Ascending aorta (tissue), 2 donors: ENCODE measurements around the gene COA3. TPM values are rescaled to one million over a fixed set of nuclear protein-coding genes. Genes with fewer than 3 reads are reported as not detected.
A peak's percentile ranks its signal among the peaks of the same experiment; 100 is the strongest.
"Not testable (repeated sequence)": the region's sequence is repeated elsewhere in the genome, so short reads cannot be mapped to it uniquely, and the experiment has no call there.

Experiments used
- DNase-seq, 2 donors: peaks; one replicate each; pipeline ENCODE4 v3.0.0-alpha.2; 2019; ENCODE audit warnings: low spot score in 2 of 2
- H3K27ac ChIP-seq, 2 donors: fragments of 200-600 bp; sonication (generic); one replicate each; pipeline ENCODE4 v1.5.1; 2016 to 2017; ENCODE audit warnings: mild to moderate bottlenecking in 1 of 2
- H3K27me3 ChIP-seq: fragments of 200-600 bp; sonication (generic); one replicate; pipeline ENCODE4 v1.5.1; 2017
- H3K36me3 ChIP-seq, 2 donors: fragments of 200-600 bp; sonication (generic); one replicate each; pipeline ENCODE4 v1.5.1; 2016
- H3K4me1 ChIP-seq, 2 donors: fragments of 200-600 bp; sonication (generic); one replicate each; pipeline ENCODE4 v1.5.1; 2016 to 2017; ENCODE audit warnings: mild to moderate bottlenecking in 1 of 2
- H3K4me3 ChIP-seq, 2 donors: fragments of 200-600 bp; sonication (generic); one replicate each; pipeline ENCODE4 v1.5.1; 2016 to 2017; ENCODE audit warnings: mild to moderate bottlenecking in 1 of 2
- H3K9me3 ChIP-seq, 2 donors: fragments of 200-600 bp; sonication (generic); one replicate each; pipeline ENCODE4 v1.5.1; 2016
- intact Hi-C: fragments of 100-400 bp; cut with DNase I; formaldehyde crosslinking; loops from one replicate; pipeline ENCODE4 v1.15.1; 2023
- total RNA-seq: library from RNA; depleted of rRNA; stranded (reverse); fragments of >200 nt; gene quantifications from one replicate; pipeline ENCODE4 v1.1.0, GENCODE V29; 2016
- TF ChIP-seq, protein P1 (sequence below), 3 experiments: fragments of 200-600 bp in 2 of 3; fragments of 450-650 bp in 1 of 3; sonication (generic) in 2 of 3; IDR thresholded peaks; one replicate each; pipeline ENCODE4 v1.5.1; 2016 to 2019; ENCODE audit warnings: antibody characterized with exemption in 3 of 3, mild to moderate bottlenecking in 1 of 3, moderate library complexity in 1 of 3

COA3 gene
- total RNA-seq, 1 donor from 2014 or later = 9.8 TPM

GRCh38 chr17:42773290-42774035 lies 25.0 kb downstream of the COA3 start, which contains the start of gene VPS25:
Gene VPS25 (plus strand): TSS chr17:42773449. CDS start chr17:42773476, 27 bp downstream.
- peaks cover 4 to 5% of the 10 kb centered on the region in 2 donors for H3K4me1 ChIP-seq
- intact Hi-C loops = loop anchor here (2.0 to 5.0 kb wide), 2 partner anchors 49 to 53 kb away; partner anchors contain the start of gene BECN1
- TF ChIP-seq, protein P1, sequence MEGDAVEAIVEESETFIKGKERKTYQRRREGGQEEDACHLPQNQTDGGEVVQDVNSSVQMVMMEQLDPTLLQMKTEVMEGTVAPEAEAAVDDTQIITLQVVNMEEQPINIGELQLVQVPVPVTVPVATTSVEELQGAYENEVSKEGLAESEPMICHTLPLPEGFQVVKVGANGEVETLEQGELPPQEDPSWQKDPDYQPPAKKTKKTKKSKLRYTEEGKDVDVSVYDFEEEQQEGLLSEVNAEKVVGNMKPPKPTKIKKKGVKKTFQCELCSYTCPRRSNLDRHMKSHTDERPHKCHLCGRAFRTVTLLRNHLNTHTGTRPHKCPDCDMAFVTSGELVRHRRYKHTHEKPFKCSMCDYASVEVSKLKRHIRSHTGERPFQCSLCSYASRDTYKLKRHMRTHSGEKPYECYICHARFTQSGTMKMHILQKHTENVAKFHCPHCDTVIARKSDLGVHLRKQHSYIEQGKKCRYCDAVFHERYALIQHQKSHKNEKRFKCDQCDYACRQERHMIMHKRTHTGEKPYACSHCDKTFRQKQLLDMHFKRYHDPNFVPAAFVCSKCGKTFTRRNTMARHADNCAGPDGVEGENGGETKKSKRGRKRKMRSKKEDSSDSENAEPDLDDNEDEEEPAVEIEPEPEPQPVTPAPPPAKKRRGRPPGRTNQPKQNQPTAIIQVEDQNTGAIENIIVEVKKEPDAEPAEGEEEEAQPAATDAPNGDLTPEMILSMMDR (IDR thresholded peaks at IDR 0.05) = peak in 1 of 3 experiments; percentile 13
- H3K4me3 ChIP-seq = peak within 1 kb of the TSS; percentile 79 to 81
- peaks cover 19 to 33% of the 10 kb centered on the region in 2 donors for H3K36me3 ChIP-seq
- H3K9me3 ChIP-seq = no peaks in the 10 kb centered on the region
- DNase-seq = peak; percentile 17 to 87
- H3K27ac ChIP-seq = peak within 1 kb of the TSS; percentile 68 to 85
- no peaks in the 10 kb centered on the region for H3K27me3 ChIP-seq

- intact Hi-C loops = loop anchor here (2.0 to 5.0 kb wide), 2 partner anchors 49 to 52 kb away; partner anchors contain the start of gene BECN1
- Histone ChIP-seq H3K4me1 (peaks cover 4 to 5% of the 10 kb centered on the region in 2 donors), H3K4me3 (peak overlapping the region; percentile 79 to 81), H3K9me3 (no peaks in the 10 kb centered on the region), H3K36me3 (peaks cover 13 to 27% of the 10 kb centered on the region in 2 donors), H3K27me3 (no peaks in the 10 kb centered on the region), H3K27ac (peak overlapping the region; percentile 68 to 85)
- TF ChIP-seq, protein P1 (IDR thresholded peaks at IDR 0.05) = peak in 1 of 3 experiments; percentile 11
- no peak for DNase-seq
Measured at GRCh38 chr17:42772945-42773289, 25.6 kb downstream of the COA3 start.

DNA sequence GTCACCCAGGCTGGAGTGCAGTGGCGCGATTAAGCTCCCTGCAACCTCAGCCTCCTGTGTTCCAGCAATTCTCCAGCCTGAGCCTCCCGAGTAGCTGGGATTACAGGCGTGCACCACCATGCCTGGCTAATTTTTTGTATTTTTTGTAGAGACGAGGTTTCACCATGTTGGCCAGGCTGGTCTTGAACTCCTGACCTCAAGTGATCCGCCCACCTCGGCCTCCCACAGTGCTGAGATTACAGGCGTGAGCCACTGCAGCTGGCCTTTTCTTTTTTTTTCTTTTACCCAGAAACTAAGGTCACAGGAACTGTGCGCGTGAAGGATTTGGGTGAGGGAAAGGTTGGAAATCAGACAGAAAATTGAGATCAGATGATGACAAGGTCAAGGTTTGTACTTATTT lies 28.5 kb downstream of the COA3 start:
- intact Hi-C loops = loop anchor here (5.0 kb wide), 1 partner anchor 52 kb away; the partner anchor contains the start of gene BECN1

GRCh38 chr17:42768006-42768405 lies 30.5 kb downstream of the COA3 start:
- H3K27me3 ChIP-seq, intact Hi-C loops, H3K4me1 ChIP-seq, H3K27ac ChIP-seq, H3K9me3 ChIP-seq, H3K4me3 ChIP-seq, DNase-seq, H3K36me3 ChIP-seq: not testable (repeated sequence)

More for the DNA sequence above, 28.5 kb downstream of the COA3 start:
- not testable (repeated sequence) for H3K36me3 ChIP-seq, H3K9me3 ChIP-seq, H3K4me1 ChIP-seq, H3K4me3 ChIP-seq, DNase-seq, H3K27ac ChIP-seq, H3K27me3 ChIP-seq

DNA sequence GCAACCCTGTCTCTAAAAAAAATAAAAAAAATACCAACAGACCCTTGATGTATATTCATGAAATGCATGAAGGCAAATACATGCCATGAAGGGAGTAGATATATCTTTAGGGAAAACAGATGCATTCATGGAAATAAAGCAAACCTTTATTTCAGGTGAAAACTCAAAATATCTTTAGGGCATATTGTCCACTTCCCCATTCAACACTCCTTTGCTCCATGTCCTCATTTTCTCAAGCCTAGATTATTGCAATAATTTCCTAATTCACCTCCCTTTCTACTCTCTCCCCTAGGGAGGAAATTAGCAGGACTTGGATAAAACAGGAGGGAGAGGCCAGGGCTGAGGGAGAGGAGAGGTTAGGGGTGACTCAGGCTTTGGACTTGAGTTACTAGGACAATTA lies 31.0 kb downstream of the COA3 start:
- intact Hi-C loops = no loop called here

GRCh38 chr17:42766124-42766523 lies 32.4 kb downstream of the COA3 start:
- TF ChIP-seq, protein P1 (IDR thresholded peaks at IDR 0.05) = no peak
- no peak overlapping the region for H3K27ac ChIP-seq
- H3K4me3 ChIP-seq = no peak overlapping the region
- peaks cover 4% of the 10 kb centered on the region for H3K27me3 ChIP-seq
- peaks cover 3 to 4% of the 10 kb centered on the region in 2 donors for H3K4me1 ChIP-seq
- H3K36me3 ChIP-seq = no peaks in the 10 kb centered on the region
- no peak for DNase-seq
- intact Hi-C loops = no loop called here
- no peaks in the 10 kb centered on the region for H3K9me3 ChIP-seq

More for the DNA sequence above, 31.0 kb downstream of the COA3 start:
- no peaks in the 10 kb centered on the region for H3K4me1 ChIP-seq
- TF ChIP-seq, protein P1 (IDR thresholded peaks at IDR 0.05) = no peak
- H3K36me3 ChIP-seq = no peaks in the 10 kb centered on the region
- H3K27me3 ChIP-seq = no peaks in the 10 kb centered on the region
- DNase-seq = no peak
- H3K4me3 ChIP-seq = no peak overlapping the region
- no peaks in the 10 kb centered on the region for H3K9me3 ChIP-seq
- no peak overlapping the region for H3K27ac ChIP-seq
